ENCODE data around the gene TRAP1.

TRAP1 gene

DNA sequence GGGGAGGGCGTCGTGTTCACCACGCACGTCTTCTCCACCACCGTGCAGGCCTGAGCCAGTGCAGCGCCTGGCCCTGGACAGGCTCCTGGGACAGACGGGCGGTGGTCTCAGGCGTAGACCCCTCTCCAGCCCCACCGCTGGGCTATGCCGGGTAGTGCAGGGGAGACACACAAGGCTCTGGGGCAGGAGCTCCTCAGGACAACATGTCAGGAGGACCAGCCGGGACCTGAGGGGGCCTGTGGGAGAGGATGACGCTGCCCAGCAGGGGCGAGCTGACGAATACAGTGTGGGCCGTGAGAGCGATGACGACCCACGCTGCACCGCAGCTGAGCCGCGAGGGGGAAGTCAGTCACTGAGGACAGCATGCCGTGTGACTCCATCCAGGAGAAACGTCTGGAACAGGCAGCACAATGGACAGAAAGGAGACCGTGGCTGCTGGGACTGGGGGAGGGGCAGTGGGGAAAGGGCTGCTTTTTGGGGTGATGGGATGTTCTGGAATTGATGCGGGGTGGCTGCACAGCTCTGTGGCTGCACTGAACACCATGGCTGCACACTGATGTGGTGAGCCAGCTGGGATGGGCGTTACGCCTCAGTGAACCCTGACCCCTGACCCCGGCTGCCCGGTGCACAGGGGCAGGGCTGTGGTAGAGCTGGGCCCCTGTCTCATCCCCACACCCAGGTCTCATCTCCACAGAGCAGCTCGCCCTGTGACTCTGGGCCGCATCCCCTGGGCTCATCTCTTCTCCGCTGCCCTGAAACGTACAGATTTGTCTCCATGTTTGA, 42.6 kb downstream of the TRAP1 start:
- no peak overlapping the region for H3K4me3 ChIP-seq (ENCODE audit: low read length)
- no peaks in the 10 kb centered on the region for H3K4me1 ChIP-seq (ENCODE audit: control insufficient read depth, insufficient read depth, low read length)
- no peak overlapping the region for H3K9ac ChIP-seq (ENCODE audit: low read length)
- no peaks in the 10 kb centered on the region for H3K27me3 ChIP-seq (ENCODE audit: control insufficient read depth, insufficient read depth, low read length)
- H3K9me3 ChIP-seq (ENCODE audit: control insufficient read depth, low read length): no peaks in the 10 kb centered on the region
- no peaks in the 10 kb centered on the region for H3K36me3 ChIP-seq (ENCODE audit: control insufficient read depth, insufficient read depth, low read length)

DNA sequence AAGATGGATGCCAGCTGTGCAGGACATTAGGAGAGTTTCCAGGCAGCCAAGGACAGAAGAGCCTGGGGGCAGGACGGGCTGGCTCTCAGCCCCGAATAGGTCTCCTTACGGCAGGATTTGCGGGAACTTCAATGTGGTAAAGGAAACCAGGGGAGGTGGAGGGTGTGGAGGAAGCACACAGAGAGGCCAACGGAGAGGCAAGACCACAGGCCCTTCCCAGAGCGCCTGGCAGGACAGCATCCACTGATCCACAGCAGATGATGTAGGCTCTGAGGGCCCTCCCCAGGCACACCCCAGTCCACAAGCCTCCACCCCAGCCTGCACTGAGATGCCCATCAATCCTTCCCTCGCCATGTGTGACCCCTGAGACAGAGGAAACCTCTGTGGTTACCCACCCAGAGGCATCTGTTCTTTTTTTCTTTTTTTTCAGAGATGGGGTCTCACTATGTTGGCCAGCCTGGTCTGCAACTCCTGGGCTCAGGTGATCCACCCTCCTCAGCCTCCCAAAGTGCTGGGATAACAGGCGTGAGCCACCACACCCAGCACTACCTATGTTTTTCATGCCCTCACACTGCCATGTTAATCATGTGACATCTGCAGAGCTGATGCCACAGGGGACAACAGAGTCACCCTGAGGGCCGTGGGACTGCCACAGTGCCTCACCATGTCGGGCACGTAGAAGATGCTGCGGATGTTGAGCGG, 43.5 kb downstream of the TRAP1 start:
- H3K9me3 ChIP-seq (ENCODE audit: control insufficient read depth, low read length): no peaks in the 10 kb centered on the region
- no peak overlapping the region for H3K4me3 ChIP-seq (ENCODE audit: low read length)
- no peaks in the 10 kb centered on the region for H3K4me1 ChIP-seq (ENCODE audit: control insufficient read depth, insufficient read depth, low read length)
- H3K9ac ChIP-seq (ENCODE audit: low read length): no peak overlapping the region
- no peaks in the 10 kb centered on the region for H3K36me3 ChIP-seq (ENCODE audit: control insufficient read depth, insufficient read depth, low read length)
- H3K27me3 ChIP-seq (ENCODE audit: control insufficient read depth, insufficient read depth, low read length): no peaks in the 10 kb centered on the region

DNA sequence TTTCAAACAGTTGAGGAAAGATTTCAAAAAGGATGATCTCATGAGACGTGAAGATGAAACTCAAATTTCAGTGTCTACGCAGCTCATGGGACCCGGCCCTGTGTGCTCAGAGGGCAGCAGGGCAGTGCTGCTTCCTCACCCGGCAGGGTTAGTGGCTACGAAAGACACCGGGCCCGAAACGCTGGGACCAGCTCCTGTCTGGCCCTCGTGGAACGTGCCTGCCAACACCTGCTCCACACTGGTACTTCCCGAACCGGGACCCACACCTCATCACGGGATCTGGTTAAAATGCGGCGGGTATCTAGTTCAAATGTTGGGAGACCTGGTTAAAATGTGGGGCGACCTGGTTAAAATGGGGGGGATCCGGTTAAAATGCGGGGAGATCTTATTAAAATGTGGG, 44.1 kb downstream of the TRAP1 start:
- H3K27me3 ChIP-seq (ENCODE audit: control insufficient read depth, insufficient read depth, low read length): no peaks in the 10 kb centered on the region
- H3K9ac ChIP-seq (ENCODE audit: low read length): no peak overlapping the region
- H3K9me3 ChIP-seq (ENCODE audit: control insufficient read depth, low read length): no peaks in the 10 kb centered on the region
- no peak overlapping the region for H3K4me3 ChIP-seq (ENCODE audit: low read length)
- no peaks in the 10 kb centered on the region for H3K36me3 ChIP-seq (ENCODE audit: control insufficient read depth, insufficient read depth, low read length)
- H3K4me1 ChIP-seq (ENCODE audit: control insufficient read depth, insufficient read depth, low read length): no peaks in the 10 kb centered on the region

DNA sequence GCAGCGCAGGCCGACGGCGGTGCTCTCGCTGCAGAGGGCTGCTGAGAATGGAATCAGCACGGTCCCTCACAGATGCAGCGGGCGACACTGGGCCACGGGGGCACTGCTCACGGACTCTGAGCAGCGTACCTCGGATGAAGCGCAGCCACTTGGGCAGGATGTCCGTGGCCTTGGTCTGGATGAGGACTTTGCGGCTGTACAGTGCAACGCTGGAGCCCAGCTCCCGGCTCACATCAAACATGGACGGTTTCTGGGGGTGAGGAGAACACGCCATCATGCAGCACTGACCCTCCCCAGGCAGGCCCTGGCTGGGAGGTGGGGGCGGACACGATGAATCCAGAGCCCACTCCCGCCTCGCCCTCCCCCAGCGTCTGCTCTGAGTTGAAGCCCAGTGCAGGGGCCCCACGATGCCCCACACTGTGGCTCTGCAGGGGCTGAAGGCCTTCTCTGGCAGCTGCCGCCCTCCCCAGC, 44.7 kb downstream of the TRAP1 start:
- H3K4me3 ChIP-seq (ENCODE audit: low read length): no peak overlapping the region
- H3K9me3 ChIP-seq (ENCODE audit: control insufficient read depth, low read length): no peaks in the 10 kb centered on the region
- no peak overlapping the region for H3K9ac ChIP-seq (ENCODE audit: low read length)
- no peaks in the 10 kb centered on the region for H3K27me3 ChIP-seq (ENCODE audit: control insufficient read depth, insufficient read depth, low read length)
- no peaks in the 10 kb centered on the region for H3K36me3 ChIP-seq (ENCODE audit: control insufficient read depth, insufficient read depth, low read length)
- H3K4me1 ChIP-seq (ENCODE audit: control insufficient read depth, insufficient read depth, low read length): no peaks in the 10 kb centered on the region

DNA sequence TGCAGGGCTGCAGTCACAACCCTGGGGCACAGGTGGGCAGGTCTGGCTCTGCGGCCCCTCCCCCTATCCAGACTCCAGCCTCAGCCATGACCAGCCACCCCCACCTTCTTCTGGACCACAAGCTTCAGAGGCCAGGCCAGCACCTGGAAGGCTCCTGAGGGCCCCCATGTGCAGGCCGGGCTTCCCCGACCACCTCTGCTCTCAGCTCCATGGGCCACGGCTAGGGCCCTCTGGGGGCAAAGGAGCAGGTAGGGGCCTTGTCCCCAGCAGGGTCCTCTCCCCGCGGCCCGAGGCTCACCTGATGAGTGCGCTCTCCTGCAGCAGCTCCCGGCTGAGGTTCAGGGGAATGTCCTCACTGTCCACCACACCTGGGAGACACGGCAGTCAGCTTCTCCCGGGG, 45.9 kb downstream of the TRAP1 start:
- Histone ChIP-seq H3K36me3 (ENCODE audit: control insufficient read depth, insufficient read depth, low read length) (no peaks in the 10 kb centered on the region), H3K4me3 (ENCODE audit: low read length) (no peak overlapping the region), H3K27me3 (ENCODE audit: control insufficient read depth, insufficient read depth, low read length) (no peaks in the 10 kb centered on the region), H3K9ac (ENCODE audit: low read length) (no peak overlapping the region), H3K9me3 (ENCODE audit: control insufficient read depth, low read length) (no peaks in the 10 kb centered on the region), H3K4me1 (ENCODE audit: control insufficient read depth, insufficient read depth, low read length) (no peaks in the 10 kb centered on the region)

DNA sequence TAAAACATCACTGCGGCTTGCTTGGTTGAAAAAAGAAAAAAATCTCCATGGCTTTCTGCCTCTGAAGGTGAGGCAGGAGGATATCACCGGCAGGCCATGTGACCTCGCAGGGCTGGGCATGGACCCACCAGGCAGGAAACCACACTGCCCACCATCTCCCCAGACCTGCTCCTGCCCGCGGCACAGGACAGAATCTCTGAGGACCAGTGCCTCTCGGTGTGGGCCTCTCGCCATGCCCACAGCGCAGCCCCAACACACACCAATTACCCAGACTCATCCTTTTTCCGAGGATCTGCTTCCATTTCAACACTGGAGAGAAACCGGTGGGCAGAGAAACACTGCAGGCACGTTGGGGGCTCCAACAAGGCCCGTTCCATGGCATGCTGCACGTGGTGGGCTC, 46.6 kb downstream of the TRAP1 start:
- no peaks in the 10 kb centered on the region for H3K36me3 ChIP-seq (ENCODE audit: control insufficient read depth, insufficient read depth, low read length)
- no peaks in the 10 kb centered on the region for H3K27me3 ChIP-seq (ENCODE audit: control insufficient read depth, insufficient read depth, low read length)
- H3K9me3 ChIP-seq (ENCODE audit: control insufficient read depth, low read length): no peaks in the 10 kb centered on the region
- no peak overlapping the region for H3K4me3 ChIP-seq (ENCODE audit: low read length)
- H3K9ac ChIP-seq (ENCODE audit: low read length): no peak overlapping the region
- no peaks in the 10 kb centered on the region for H3K4me1 ChIP-seq (ENCODE audit: control insufficient read depth, insufficient read depth, low read length)

DNA sequence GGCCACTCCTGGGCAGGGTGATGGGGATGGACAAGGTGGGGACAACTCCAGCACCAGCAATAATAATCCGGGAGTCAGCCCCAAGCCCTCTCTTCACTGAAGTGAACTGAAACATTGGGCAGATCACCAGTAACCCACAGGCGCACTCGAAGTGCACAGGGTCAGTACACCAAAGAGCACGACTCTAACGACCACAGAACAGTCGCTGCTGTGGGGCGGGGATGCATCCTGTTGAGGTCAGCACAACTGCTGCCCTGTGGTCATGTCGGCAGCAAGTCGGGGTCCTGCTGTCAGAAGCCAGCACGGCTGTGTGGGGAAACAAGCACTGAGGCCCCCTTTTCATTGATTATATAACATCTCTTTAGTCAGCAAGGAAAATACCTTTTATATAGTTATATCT, 48.2 kb downstream of the TRAP1 start:
- Histone ChIP-seq H3K4me3 (ENCODE audit: low read length) (no peak overlapping the region), H3K9ac (ENCODE audit: low read length) (no peak overlapping the region), H3K9me3 (ENCODE audit: control insufficient read depth, low read length) (no peaks in the 10 kb centered on the region), H3K27me3 (ENCODE audit: control insufficient read depth, insufficient read depth, low read length) (no peaks in the 10 kb centered on the region), H3K36me3 (ENCODE audit: control insufficient read depth, insufficient read depth, low read length) (no peaks in the 10 kb centered on the region), H3K4me1 (ENCODE audit: control insufficient read depth, insufficient read depth, low read length) (no peaks in the 10 kb centered on the region)

DNA sequence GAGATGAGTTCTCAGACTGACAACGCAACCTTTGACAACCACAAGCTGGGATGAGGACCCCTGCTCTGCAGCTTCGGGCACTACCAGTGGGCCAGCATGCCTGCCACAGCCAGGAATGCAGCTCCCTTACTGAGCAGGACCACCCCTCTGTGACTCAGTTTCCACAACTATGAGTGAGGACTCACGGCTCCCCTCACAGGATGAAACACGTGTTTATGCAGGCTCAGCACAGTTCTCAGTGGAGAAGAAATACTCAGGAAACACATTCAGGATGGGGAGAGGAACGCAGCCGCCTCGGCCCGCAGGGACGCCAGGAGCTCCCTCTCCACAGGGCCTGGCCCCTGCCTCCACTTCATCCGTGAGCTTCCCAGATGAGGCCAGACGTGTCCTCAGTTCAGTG, 48.7 kb downstream of the TRAP1 start:
- Histone ChIP-seq H3K9ac (ENCODE audit: low read length) (no peak overlapping the region), H3K9me3 (ENCODE audit: control insufficient read depth, low read length) (no peaks in the 10 kb centered on the region), H3K4me3 (ENCODE audit: low read length) (no peak overlapping the region), H3K27me3 (ENCODE audit: control insufficient read depth, insufficient read depth, low read length) (no peaks in the 10 kb centered on the region), H3K4me1 (ENCODE audit: control insufficient read depth, insufficient read depth, low read length) (no peaks in the 10 kb centered on the region), H3K36me3 (ENCODE audit: control insufficient read depth, insufficient read depth, low read length) (no peaks in the 10 kb centered on the region)

DNA sequence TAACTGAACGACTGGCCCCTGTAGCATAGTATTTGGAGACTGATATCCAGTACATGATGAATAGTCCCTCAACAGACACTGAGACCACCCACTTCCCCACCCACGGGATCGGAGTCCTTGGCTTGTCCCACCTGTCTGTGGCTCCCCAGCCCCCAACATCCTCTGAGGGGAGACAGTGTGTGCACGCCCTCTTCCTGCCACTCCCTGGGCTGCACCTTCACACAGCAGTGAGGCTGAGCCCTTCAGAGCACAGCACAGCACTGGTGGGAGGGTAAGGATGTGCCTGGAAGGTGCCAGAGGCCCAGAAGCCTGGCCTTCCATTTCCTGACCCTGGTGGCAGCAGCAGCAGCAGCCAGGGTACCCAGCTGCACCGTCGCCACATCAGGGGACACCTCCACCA, 51.8 kb downstream of the TRAP1 start:
- Histone ChIP-seq H3K27me3 (ENCODE audit: control insufficient read depth, insufficient read depth, low read length) (no peaks in the 10 kb centered on the region), H3K36me3 (ENCODE audit: control insufficient read depth, insufficient read depth, low read length) (no peaks in the 10 kb centered on the region), H3K4me3 (ENCODE audit: low read length) (no peak overlapping the region), H3K9me3 (ENCODE audit: control insufficient read depth, low read length) (no peaks in the 10 kb centered on the region), H3K9ac (ENCODE audit: low read length) (no peak overlapping the region), H3K4me1 (ENCODE audit: control insufficient read depth, insufficient read depth, low read length) (no peaks in the 10 kb centered on the region)

DNA sequence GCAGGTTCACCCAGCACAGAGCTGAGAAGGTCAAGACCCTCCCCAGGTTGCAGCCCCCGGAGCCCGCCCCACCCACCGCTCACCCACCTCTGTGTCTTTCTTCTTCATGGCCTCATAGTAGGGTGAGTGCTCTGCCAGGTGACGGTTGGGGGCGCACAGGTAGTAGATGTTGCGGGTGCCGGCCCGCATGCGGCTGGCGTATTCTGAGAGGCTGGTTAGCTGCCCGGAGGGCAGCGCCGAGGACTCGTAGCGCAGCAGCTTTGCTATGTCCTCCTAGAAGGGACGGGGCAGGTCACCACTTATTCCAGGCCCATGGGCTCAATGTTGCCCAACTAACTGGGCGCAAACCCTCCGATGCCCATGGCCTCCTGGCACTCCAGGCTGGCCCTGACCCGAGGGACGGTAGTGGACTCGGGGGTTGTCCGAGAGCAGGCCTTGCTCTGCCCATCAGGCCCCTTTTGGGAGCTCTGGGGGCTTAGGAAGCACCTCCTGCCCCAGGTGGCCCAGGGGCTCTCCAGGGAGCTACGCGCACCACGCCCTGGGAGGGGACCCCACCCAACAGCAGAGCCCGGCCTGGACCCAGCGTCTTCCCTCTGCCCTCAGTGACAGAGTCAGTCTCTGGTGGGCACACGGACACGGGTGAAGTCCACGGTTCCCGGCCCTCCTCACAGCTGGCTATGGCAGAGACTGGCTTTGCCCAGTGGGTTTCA, 53.0 kb downstream of the TRAP1 start:
- H3K36me3 ChIP-seq (ENCODE audit: control insufficient read depth, insufficient read depth, low read length): no peaks in the 10 kb centered on the region
- H3K4me3 ChIP-seq (ENCODE audit: low read length): no peak overlapping the region
- no peaks in the 10 kb centered on the region for H3K9me3 ChIP-seq (ENCODE audit: control insufficient read depth, low read length)
- no peaks in the 10 kb centered on the region for H3K4me1 ChIP-seq (ENCODE audit: control insufficient read depth, insufficient read depth, low read length)
- no peaks in the 10 kb centered on the region for H3K27me3 ChIP-seq (ENCODE audit: control insufficient read depth, insufficient read depth, low read length)
- H3K9ac ChIP-seq (ENCODE audit: low read length): no peak overlapping the region

DNA sequence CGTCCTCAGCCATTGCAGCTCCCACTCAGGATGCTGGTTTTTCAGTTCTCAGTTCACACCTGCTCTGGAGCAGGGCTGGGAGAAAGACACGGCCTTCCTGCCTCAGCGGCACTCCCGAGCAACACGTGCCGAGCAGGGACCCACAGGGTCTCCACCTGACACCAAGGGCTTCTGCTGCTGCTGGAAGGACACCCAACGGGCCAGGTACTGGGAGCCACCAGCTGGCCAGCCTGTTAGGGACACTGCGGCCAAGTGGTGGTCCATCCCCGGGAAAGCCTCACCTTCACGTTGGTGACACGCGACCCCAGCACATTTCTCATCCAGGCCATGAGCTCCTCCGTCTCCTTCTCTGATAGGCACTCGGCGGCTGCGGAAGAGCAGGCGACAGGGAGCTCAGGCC, 54.7 kb downstream of the TRAP1 start:
- Histone ChIP-seq H3K4me3 (ENCODE audit: low read length) (no peak overlapping the region), H3K27me3 (ENCODE audit: control insufficient read depth, insufficient read depth, low read length) (no peaks in the 10 kb centered on the region)

DNA sequence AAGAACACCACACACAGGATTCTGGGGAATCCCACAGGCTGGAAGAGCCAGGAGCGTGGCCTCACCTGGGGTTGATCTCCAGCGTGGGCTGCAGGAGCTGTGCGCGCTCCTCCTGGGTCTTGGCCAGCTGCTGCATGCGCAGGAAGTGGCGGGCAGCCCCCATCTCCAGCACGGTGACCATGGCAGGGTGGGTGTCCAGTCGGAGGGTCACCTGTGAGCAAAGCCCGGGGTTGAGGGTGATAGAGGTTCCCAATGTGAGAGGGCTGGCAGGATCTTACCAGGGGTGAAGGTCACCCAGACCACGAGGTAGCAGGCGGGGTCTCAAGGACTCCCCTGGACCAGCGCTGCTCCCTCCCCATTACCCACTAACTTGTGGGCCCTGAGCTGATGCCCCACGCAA, 55.4 kb downstream of the TRAP1 start:
- Histone ChIP-seq H3K4me3 (ENCODE audit: low read length) (no peak overlapping the region), H3K27me3 (ENCODE audit: control insufficient read depth, insufficient read depth, low read length) (no peaks in the 10 kb centered on the region), H3K4me1 (ENCODE audit: control insufficient read depth, insufficient read depth, low read length) (no peaks in the 10 kb centered on the region), H3K9ac (ENCODE audit: low read length) (no peak overlapping the region), H3K9me3 (ENCODE audit: control insufficient read depth, low read length) (no peaks in the 10 kb centered on the region), H3K36me3 (ENCODE audit: control insufficient read depth, insufficient read depth, low read length) (no peaks in the 10 kb centered on the region)

More for the DNA sequence above, 54.7 kb downstream of the TRAP1 start:
- Histone ChIP-seq H3K9ac (ENCODE audit: low read length) (no peak overlapping the region), H3K4me1 (ENCODE audit: control insufficient read depth, insufficient read depth, low read length) (no peaks in the 10 kb centered on the region), H3K36me3 (ENCODE audit: control insufficient read depth, insufficient read depth, low read length) (no peaks in the 10 kb centered on the region), H3K9me3 (ENCODE audit: control insufficient read depth, low read length) (no peaks in the 10 kb centered on the region)

Measured in mucosa of stomach (tissue), 1 donor.